ENCODE results near the gene RBP3.

RBP3 gene

GRCh38 chr10:47319784-47320183 lies 28.4 kb upstream of the RBP3 start:
- no peak for DNase-seq

DNA sequence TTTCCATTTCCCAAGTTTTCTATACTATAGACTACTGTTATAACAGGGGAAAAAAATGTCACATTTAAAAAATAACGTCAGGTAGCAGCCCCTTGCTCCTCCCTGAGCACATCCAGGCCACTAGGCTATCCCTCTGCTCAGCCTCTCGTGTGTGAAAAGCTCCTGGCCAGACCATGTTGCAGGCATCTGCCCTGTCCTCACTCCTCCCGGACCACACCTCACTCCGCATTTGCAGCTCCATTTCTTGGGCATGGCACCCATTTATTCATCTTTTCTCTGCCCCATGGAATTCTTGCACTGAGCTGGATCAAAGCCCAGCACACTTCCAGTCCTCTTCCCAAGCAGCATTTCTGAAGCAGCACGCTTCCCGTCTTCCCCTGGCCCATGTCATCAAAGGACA lies 27.4 kb upstream of the RBP3 start:
- DNase-seq, result no peak

DNA sequence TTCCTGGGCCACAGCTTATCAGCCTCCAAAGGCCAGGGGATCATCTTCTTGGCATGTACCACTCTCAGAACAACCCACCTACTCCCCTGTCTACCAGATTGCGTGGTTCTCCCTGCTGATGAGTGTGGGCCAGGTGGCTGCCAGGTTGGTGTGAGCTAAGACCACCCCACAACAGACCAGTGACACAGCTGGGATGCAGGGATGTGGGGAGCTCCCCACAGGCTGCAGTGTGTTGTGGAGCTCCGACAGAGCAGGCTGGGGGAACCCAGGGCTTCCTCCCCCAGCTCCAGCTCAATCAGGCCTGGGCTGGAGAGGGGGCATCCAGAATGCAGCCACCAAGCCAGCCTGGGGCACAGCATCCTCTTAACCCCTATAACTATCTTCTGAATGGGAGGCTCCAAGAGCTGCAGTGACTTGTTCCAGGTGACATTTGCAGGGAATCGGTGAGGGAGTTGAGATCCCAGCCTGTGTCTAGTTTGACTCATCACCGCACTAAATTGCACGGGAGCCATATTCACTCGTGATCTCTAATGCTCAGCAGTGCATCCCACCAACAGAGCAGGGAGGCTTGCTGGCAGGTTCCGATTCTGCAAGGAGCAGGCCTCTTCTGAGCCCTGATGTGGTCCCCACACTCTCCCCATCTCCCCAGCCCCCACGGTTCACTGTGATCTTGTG lies 26.5 kb upstream of the RBP3 start:
- DNase-seq, result no peak

- no peak for DNase-seq
These were observed 25.7 kb upstream of the RBP3 start, which contains the start of gene GDF2 for GRCh38 chr10:47322300-47323061. Gene GDF2 (plus strand): TSS chr10:47322454. CDS start chr10:47322669, 215 bp downstream.

GRCh38 chr10:47323087-47323486 lies 25.1 kb upstream of the RBP3 start:
- no peak for DNase-seq

GRCh38 chr10:47323636-47324296 lies 24.4 kb upstream of the RBP3 start:
- DNase-seq, result no peak

- no peak for DNase-seq
These were observed 22.6 kb upstream of the RBP3 start for GRCh38 chr10:47325303-47326291.

- no peak for DNase-seq
These were observed 21.7 kb upstream of the RBP3 start for GRCh38 chr10:47326306-47326926.

- no peak for DNase-seq
These were observed 21.2 kb upstream of the RBP3 start for GRCh38 chr10:47326927-47327330.

DNA sequence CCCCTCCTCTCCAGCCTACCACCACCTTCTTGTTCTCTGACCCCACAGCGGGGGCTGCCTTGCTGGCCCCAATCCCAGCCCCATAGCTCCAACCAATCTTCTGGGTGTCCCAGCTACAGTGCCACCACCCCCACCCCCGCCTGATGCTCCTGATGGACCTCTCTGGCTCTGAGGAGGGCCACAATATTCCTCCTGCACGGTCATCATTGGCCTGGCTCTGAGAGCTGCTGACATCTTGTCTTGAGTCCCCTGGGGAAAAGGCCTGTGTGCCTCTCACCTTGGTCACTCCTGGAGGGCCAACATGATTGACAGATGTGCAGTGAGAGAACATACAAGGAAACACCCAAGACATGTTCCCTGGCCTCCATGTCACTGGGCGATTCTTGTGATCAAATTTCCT lies 18.3 kb upstream of the RBP3 start:
- no peak for DNase-seq

- DNase-seq, result no peak
These were observed 17.8 kb upstream of the RBP3 start for GRCh38 chr10:47330366-47330765.

- DNase-seq, result no peak
These were observed 17.4 kb upstream of the RBP3 start for GRCh38 chr10:47330804-47331203.

DNA sequence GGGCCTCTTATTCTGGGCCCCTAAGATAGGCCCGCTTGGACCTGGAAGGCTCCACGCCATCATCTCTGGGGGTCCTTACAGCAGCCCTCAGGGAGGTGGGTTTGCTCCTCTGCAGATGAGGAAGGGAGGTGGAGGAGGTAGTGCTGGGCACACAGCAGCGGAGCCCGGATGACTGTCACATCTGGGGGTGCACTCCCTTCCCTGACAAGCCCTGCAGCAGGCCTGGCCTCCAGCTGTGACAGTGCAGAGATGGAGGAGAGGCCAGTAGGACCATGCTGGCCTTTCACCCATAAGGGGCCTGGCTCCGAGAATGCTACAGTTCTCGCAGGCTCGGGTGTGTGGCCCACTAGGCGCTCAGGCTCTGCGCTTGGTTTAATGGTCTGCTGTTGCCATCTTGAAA lies 16.7 kb upstream of the RBP3 start:
- DNase-seq, result no peak

GRCh38 chr10:47331954-47332353 lies 16.2 kb upstream of the RBP3 start:
- no peak for DNase-seq

GRCh38 chr10:47332371-47332770 lies 15.8 kb upstream of the RBP3 start:
- no peak for DNase-seq

DNA sequence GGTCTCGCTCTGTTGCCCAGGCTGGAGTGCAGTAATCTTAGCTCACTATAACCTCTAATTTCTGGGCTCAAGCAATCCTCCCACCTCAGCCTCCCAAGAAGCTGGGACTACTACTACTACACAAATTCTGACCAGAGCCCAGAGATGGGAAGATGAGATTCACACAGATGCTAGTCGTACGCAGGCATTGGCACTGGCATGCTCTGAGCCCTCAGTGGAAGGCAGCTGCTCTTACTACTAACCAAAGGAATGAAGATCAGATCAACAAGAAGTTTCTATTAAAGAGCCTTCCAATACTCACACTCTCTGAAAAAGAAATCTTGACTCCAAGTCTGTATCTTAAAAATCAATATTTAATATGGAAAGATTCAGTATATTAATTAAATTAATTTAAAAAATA lies 15.2 kb upstream of the RBP3 start:
- DNase-seq, result no peak

DNA sequence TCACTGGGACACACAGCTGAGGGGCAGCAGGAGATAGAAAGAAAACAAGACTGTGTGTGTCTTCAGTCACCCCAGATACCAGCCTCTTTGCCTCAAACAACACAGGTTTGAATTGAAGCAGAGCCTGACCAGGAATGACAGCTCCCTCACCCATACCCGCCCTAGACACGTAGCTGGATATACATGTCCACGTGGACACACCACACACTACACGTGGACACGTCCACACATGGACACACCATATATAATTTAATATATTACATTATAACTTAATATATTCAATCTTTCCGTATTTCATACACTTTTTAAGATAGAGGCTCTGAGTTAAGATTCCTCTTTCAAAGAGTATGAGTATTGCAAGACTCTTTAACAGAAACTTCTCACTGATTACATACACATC lies 14.6 kb upstream of the RBP3 start:
- no peak for DNase-seq

GRCh38 chr10:47334466-47335295 lies 13.5 kb upstream of the RBP3 start:
- no peak for DNase-seq

DNA sequence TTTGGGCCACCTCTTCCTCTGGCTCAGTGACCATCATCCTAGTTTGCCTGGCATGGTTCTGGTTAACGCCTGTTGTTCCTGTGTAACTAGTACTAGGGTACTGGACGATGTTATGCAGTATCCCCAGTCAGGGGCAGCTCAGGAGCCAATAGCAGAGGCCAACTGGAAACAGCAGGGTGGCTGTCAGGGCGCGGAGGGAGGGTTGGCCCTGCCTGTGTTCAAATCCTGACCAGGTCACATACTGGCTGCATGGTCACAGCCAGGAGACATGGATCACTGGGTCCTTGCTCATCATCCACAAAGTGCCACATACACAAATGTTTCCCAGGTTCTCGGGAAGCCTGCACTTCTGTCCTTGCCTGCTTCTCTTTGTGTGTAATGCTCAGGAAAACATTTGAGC lies 12.3 kb upstream of the RBP3 start:
- no peak for DNase-seq

- no peak for DNase-seq
These were observed 11.6 kb upstream of the RBP3 start for GRCh38 chr10:47336387-47337134.

DNA sequence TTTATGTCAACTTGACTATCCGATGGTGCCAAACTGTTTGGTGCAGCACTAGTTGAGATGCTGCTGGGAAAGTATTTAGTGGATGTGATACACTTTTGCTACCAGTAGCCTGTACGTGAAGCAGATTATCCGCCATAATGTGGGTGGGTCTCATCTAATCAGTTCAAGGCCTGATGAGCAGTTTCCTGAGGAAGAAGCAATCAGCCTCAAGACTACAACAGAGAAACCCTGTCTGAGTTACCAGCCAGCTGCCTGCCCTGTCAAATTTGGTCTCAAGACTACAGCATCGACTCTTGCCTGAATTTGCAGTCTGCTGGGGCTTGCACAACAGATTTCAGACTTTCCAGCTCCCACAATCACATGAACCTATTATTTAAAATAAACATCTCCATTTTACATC lies 10.9 kb upstream of the RBP3 start:
- no peak for DNase-seq

All from hippocampal formation (tissue), 2 donors.